GM19351 (cell line): ENCODE measurements around the gene GOLGA1.

Source experiments
- ATAC-seq: cut with Tn5 transposase; IDR thresholded peaks from one replicate; pipeline ENCODE4 v1.9.1; 2021; ENCODE audit warnings: mild to moderate bottlenecking, moderate library complexity; ENCODE audit not compliant: unreplicated experiment

The GOLGA1 gene

GRCh38 chr9:124885551-124885950, 55.3 kb downstream of the GOLGA1 start:
- no peak for ATAC-seq

- ATAC-seq, result no peak
Observed at GRCh38 chr9:124884376-124884775, 56.5 kb downstream of the GOLGA1 start.

GRCh38 chr9:124882231-124882630, 58.7 kb downstream of the GOLGA1 start:
- ATAC-seq, result no peak

GRCh38 chr9:124881138-124881743, 59.6 kb downstream of the GOLGA1 start:
- ATAC-seq, result no peak

- ATAC-seq, result no peak
Observed at GRCh38 chr9:124880501-124880900, 60.4 kb downstream of the GOLGA1 start.

- ATAC-seq, result no peak
Observed at GRCh38 chr9:124879226-124879625, 61.7 kb downstream of the GOLGA1 start.

- no peak for ATAC-seq
Observed at GRCh38 chr9:124878518-124878917, 62.4 kb downstream of the GOLGA1 start.

- no peak for ATAC-seq
Observed at GRCh38 chr9:124878021-124878420, 62.9 kb downstream of the GOLGA1 start.

- ATAC-seq, result no peak
Observed at GRCh38 chr9:124877021-124877782, 63.7 kb downstream of the GOLGA1 start.

- no peak for ATAC-seq
Observed at GRCh38 chr9:124875501-124875900, 65.4 kb downstream of the GOLGA1 start.

GRCh38 chr9:124873664-124874063, 67.2 kb downstream of the GOLGA1 start:
- ATAC-seq, result no peak

- no peak for ATAC-seq
Observed at GRCh38 chr9:124871156-124871561, 69.7 kb downstream of the GOLGA1 start.

GRCh38 chr9:124870723-124871122, 70.2 kb downstream of the GOLGA1 start:
- no peak for ATAC-seq

- peak; percentile 33 for ATAC-seq
Observed at GRCh38 chr9:124869986-124870560, 70.8 kb downstream of the GOLGA1 start.

- ATAC-seq, result peak; percentile 0
Observed at GRCh38 chr9:124869466-124869985, 71.4 kb downstream of the GOLGA1 start.

- ATAC-seq, result peak; percentile 49
Observed at GRCh38 chr9:124868511-124869465, 72.1 kb downstream of the GOLGA1 start.

- no peak for ATAC-seq
Observed at GRCh38 chr9:124863371-124863871, 77.5 kb downstream of the GOLGA1 start.

- ATAC-seq, result peak; percentile 87
Observed at GRCh38 chr9:124861342-124862229, 79.3 kb downstream of the GOLGA1 start, which contains the start of the genes ARPC5L and RPL35. Gene ARPC5L, plus strand, starts transcription at chr9:124862130. Its CDS starts 7,161 bp downstream, at chr9:124869291. Gene RPL35, minus strand, starts transcription at chr9:124861957. Its CDS starts 45 bp downstream, at chr9:124861912.

- ATAC-seq, result no peak
Observed at GRCh38 chr9:124860582-124861341, 80.1 kb downstream of the GOLGA1 start.
